Mesothelial cell of epicardium (in vitro differentiated cells): ENCODE data around the gene SLC16A4. TPM values are rescaled to one million over a fixed set of nuclear protein-coding genes. Genes with fewer than 3 reads are reported as not detected.

Source experiments
- DNase-seq, 2 experiments: peaks; one replicate each; pipeline ENCODE4 v3.0.0; 2021; ENCODE audit warnings: low spot score in 2 of 2; ENCODE audit not compliant: unreplicated experiment in 2 of 2
- H3K27ac Mint-ChIP-seq: 2 replicates; pipeline ENCODE4 v1.8.0; 2021; ENCODE audit warnings: mixed read lengths
- H3K27me3 Mint-ChIP-seq: 2 replicates; pipeline ENCODE4 v1.8.0; 2021; ENCODE audit warnings: low read depth, mixed read lengths
- H3K36me3 Mint-ChIP-seq: 2 replicates; pipeline ENCODE4 v1.8.0; 2021; ENCODE audit warnings: mixed read lengths
- H3K4me1 Mint-ChIP-seq: 2 replicates; pipeline ENCODE4 v1.8.0; 2021; ENCODE audit warnings: mixed read lengths
- H3K4me3 Mint-ChIP-seq: 2 replicates; pipeline ENCODE4 v1.8.0; 2021; ENCODE audit warnings: mild to moderate bottlenecking, moderate library complexity, mixed read lengths
- H3K9me3 Mint-ChIP-seq: 2 replicates; pipeline ENCODE4 v1.8.0; 2021; ENCODE audit warnings: mixed read lengths
- CTCF ChIP-seq: fragments of 200-600 bp; sonication (generic); IDR thresholded peaks from one replicate; pipeline ENCODE4 v1.5.0; 2021; ENCODE audit warnings: antibody characterized with exemption; ENCODE audit not compliant: unreplicated experiment
- total RNA-seq: library from RNA; stranded (reverse); gene quantifications from 3 replicates; pipeline ENCODE4 v1.2.1, GENCODE V29; 2021

SLC16A4 gene
- total RNA-seq, 1 donor from 2014 or later = 13.7 TPM

- no peak for TF ChIP-seq CTCF
- H3K36me3 Mint-ChIP-seq = no peaks in the 10 kb centered on the region
- peaks cover 5% of the 10 kb centered on the region for H3K4me1 Mint-ChIP-seq
- H3K27ac Mint-ChIP-seq = no peak overlapping the region
- peaks cover 7% of the 10 kb centered on the region for H3K9me3 Mint-ChIP-seq
- H3K4me3 Mint-ChIP-seq = no peak overlapping the region
- DNase-seq = no peak
- H3K27me3 Mint-ChIP-seq = no peaks in the 10 kb centered on the region
Observed at GRCh38 chr1:110328274-110328673, 62.6 kb downstream of the SLC16A4 start.

DNA sequence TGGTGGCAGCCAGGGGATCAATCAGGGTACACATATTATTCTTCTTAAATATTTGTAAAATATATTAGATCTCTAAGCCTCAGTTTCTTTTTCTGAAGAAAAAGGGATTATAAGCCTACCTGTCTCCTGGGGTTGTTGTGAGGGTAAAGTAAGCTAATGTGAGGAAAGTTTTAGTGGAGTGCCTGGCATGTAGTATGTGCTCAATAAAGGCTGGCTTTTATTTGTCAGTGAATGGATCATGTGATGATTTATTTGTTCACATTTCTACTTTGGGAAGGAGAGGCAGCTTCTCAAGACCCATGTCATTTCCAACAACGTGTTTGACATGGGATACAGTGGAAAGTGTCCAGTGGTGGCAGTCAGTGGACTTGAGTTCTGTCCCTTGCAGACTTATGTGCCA, 64.0 kb downstream of the SLC16A4 start:
- H3K9me3 Mint-ChIP-seq = peaks cover 7% of the 10 kb centered on the region
- H3K27me3 Mint-ChIP-seq = no peaks in the 10 kb centered on the region
- TF ChIP-seq CTCF = no peak
- no peak for DNase-seq
- peaks cover 5% of the 10 kb centered on the region for H3K4me1 Mint-ChIP-seq
- H3K36me3 Mint-ChIP-seq = no peaks in the 10 kb centered on the region
- no peak overlapping the region for H3K27ac Mint-ChIP-seq
- H3K4me3 Mint-ChIP-seq = no peak overlapping the region

- Mint-ChIP-seq H3K27me3 (peaks cover 1% of the 10 kb centered on the region), H3K4me1 (peaks cover 5% of the 10 kb centered on the region), H3K4me3 (no peak overlapping the region), H3K36me3 (no peaks in the 10 kb centered on the region), H3K27ac (no peak overlapping the region), H3K9me3 (peaks cover 8% of the 10 kb centered on the region)
- no peak for TF ChIP-seq CTCF
- no peak for DNase-seq
Observed at GRCh38 chr1:110324667-110325066, 66.2 kb downstream of the SLC16A4 start.

GRCh38 chr1:110321846-110322245, 69.0 kb downstream of the SLC16A4 start:
- no peak overlapping the region for H3K4me3 Mint-ChIP-seq

GRCh38 chr1:110321045-110321444, 69.8 kb downstream of the SLC16A4 start:
- no peak for DNase-seq
- H3K4me3 Mint-ChIP-seq = no peak overlapping the region

More at GRCh38 chr1:110321846-110322245, 69.0 kb downstream of the SLC16A4 start:
- no peak for TF ChIP-seq CTCF
- DNase-seq = no peak
- Mint-ChIP-seq H3K4me1 (peaks cover 5% of the 10 kb centered on the region), H3K9me3 (peaks cover 3% of the 10 kb centered on the region), H3K27me3 (peaks cover 3% of the 10 kb centered on the region), H3K27ac (no peak overlapping the region), H3K36me3 (no peaks in the 10 kb centered on the region)

More at GRCh38 chr1:110321045-110321444, 69.8 kb downstream of the SLC16A4 start:
- Mint-ChIP-seq H3K9me3 (peaks cover 3% of the 10 kb centered on the region), H3K4me1 (peaks cover 5% of the 10 kb centered on the region), H3K27me3 (peaks cover 3% of the 10 kb centered on the region), H3K27ac (no peak overlapping the region), H3K36me3 (no peaks in the 10 kb centered on the region)
- no peak for TF ChIP-seq CTCF
